D721Med (cell line): Measurements from ENCODE around the gene USH2A.

Experiments
- DNase-seq: peaks from one replicate; pipeline ENCODE4 v3.0.0; 2011; ENCODE audit warnings: low spot score; ENCODE audit not compliant: insufficient read length
- FAIRE-seq: peaks from 2 replicates; lab custom pipeline; 2011; peaks lifted over from hg19 to GRCh38; lab: Jason Lieb, UNC
- TF ChIP-seq, protein P1 (sequence below): IDR thresholded peaks from 2 replicates; pipeline ENCODE4 v1.5.1; 2012; ENCODE audit warnings: mild to moderate bottlenecking, control low read depth; ENCODE audit not compliant: insufficient read depth; ENCODE audit errors: missing control alignments

The USH2A gene

GRCh38 chr1:216049741-216050430 is 373.4 kb downstream of the USH2A start:
- TF ChIP-seq, protein P1, sequence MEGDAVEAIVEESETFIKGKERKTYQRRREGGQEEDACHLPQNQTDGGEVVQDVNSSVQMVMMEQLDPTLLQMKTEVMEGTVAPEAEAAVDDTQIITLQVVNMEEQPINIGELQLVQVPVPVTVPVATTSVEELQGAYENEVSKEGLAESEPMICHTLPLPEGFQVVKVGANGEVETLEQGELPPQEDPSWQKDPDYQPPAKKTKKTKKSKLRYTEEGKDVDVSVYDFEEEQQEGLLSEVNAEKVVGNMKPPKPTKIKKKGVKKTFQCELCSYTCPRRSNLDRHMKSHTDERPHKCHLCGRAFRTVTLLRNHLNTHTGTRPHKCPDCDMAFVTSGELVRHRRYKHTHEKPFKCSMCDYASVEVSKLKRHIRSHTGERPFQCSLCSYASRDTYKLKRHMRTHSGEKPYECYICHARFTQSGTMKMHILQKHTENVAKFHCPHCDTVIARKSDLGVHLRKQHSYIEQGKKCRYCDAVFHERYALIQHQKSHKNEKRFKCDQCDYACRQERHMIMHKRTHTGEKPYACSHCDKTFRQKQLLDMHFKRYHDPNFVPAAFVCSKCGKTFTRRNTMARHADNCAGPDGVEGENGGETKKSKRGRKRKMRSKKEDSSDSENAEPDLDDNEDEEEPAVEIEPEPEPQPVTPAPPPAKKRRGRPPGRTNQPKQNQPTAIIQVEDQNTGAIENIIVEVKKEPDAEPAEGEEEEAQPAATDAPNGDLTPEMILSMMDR = no peak
- DNase-seq (no peak), FAIRE-seq (peak; percentile 29)

DNA sequence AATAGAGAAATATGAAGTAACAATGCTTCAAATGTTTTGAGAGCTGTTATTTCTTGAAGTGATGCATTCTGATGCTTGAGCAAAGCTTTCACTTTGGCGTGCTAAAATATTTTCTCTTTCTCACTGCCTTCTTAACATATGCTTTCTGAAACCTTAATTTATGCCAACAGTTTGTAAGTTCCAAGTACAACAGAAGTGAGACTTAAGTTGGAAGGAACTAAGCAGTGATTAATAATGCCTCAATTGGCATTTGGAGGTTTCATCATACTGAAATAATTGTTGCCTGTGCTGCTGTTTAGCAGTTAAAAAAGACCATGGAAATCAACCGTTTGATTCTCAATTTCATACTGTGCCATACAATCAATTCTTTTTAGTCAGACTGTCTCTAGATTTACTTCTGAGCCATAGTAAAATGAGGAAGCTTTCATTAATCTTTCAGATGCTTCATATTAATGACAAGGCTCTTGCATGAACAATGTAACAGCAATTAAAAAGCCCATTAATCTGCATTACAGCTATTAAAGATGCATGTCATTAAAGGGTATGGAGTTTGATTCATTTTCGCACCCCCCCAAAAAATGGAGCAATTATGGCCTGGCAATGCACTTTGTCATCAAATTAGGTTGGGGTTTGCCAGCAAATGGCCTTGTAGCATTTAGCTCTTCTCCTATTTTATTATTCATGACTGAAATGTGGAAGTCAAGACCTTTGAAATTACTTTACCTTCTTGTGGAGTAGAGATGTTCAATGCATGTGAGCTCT is 375.3 kb downstream of the USH2A start:
- TF ChIP-seq, protein P1 = no peak
- peak; percentile 44 for FAIRE-seq
- DNase-seq = no peak

GRCh38 chr1:216046336-216046735 is 376.9 kb downstream of the USH2A start:
- FAIRE-seq (peak; percentile 81), DNase-seq (no peak)
- TF ChIP-seq, protein P1 = no peak

GRCh38 chr1:216045400-216045799 is 377.8 kb downstream of the USH2A start:
- DNase-seq = no peak
- TF ChIP-seq, protein P1 = no peak
- no peak for FAIRE-seq

GRCh38 chr1:216044538-216044937 is 378.7 kb downstream of the USH2A start:
- FAIRE-seq = no peak
- DNase-seq = no peak
- TF ChIP-seq, protein P1 = no peak

GRCh38 chr1:216034506-216034905 is 388.7 kb downstream of the USH2A start:
- no peak for DNase-seq
- no peak for FAIRE-seq
- TF ChIP-seq, protein P1 = peak; percentile 47
